Endothelial cell of umbilical vein (primary cell): Measurements from ENCODE around the gene OR2H1. TPM values are rescaled to one million over a fixed set of nuclear protein-coding genes. Genes with fewer than 3 reads are reported as not detected.

ENCODE experiments used
- BruUV-seq: library from RNA; stranded (reverse); fragments of 400-500 nt; replicated peaks from 2 replicates; lab custom pipeline; 2021; lab: Mats Ljungman, UMichigan
- CTCF ChIA-PET: fragments of 300-600, 350-600 bp; sonication (Branson Sonifier 250); formaldehyde crosslinking; loops from one replicate; lab custom pipeline; 2021; ENCODE audit warnings: antibody characterized with exemption, inconsistent platforms; lab: Charles Lee
- POLR2A ChIA-PET: fragments of 300-600, 350-600 bp; sonication (Branson Sonifier 250); formaldehyde crosslinking; loops from one replicate; lab custom pipeline; 2021; ENCODE audit warnings: antibody characterized with exemption, inconsistent platforms; lab: Charles Lee
- DNase-seq: peaks from one replicate; pipeline ENCODE4 v3.0.0-alpha.2; 2011; ENCODE audit warnings: low read depth, low spot score
- FAIRE-seq: peaks from 2 replicates; lab custom pipeline; 2011; peaks lifted over from hg19 to GRCh38; lab: Jason Lieb, UNC
- H2AFZ ChIP-seq: 2 replicates; pipeline ENCODE4 v1.6.0; 2012; ENCODE audit warnings: low read depth, low read length, control low read depth, inconsistent platforms
- H3K27ac ChIP-seq: 2 replicates; pipeline ENCODE4 v1.5.1; 2011; ENCODE audit warnings: low read depth, mild to moderate bottlenecking, control low read depth, low read length, moderate library complexity; ENCODE audit not compliant: insufficient read depth
- H3K27me3 ChIP-seq, 2 experiments: 2 replicates each; pipeline versions ENCODE4 v1.6.0 to v1.6.1; 2011; ENCODE audit warnings: low read length in 2 of 2, mixed read lengths in 1 of 2; ENCODE audit not compliant: control insufficient read depth in 2 of 2, insufficient read depth in 2 of 2
- H3K36me3 ChIP-seq, 2 experiments: 2 replicates in 1 of 2; 3 replicates in 1 of 2; pipeline ENCODE4 v1.5.1; 2011; ENCODE audit warnings: low read length in 2 of 2, mild to moderate bottlenecking in 1 of 2, moderate library complexity in 1 of 2; ENCODE audit not compliant: control insufficient read depth in 2 of 2, insufficient read depth in 2 of 2; ENCODE audit errors: extremely low read depth in 1 of 2
- H3K4me1 ChIP-seq: 3 replicates; pipeline ENCODE4 v1.5.1; 2011; ENCODE audit warnings: mild to moderate bottlenecking, low read length; ENCODE audit not compliant: control insufficient read depth, insufficient read depth; ENCODE audit errors: extremely low read depth
- H3K4me2 ChIP-seq: 2 replicates; pipeline ENCODE4 v1.6.1; 2011; ENCODE audit warnings: low read length, control low read depth, mixed read lengths; ENCODE audit not compliant: insufficient read depth
- H3K4me3 ChIP-seq, 3 experiments: fragments of 200-600 bp in 1 of 3; sonication (generic), shearing (Covaris generic) in 1 of 3; replicated peaks in 1 of 3; 2 replicates each; pipeline ENCODE4 v1.5.1; 2011 to 2016; ENCODE audit warnings: control low read depth in 3 of 3, low read length in 3 of 3, mild to moderate bottlenecking in 2 of 3, inconsistent platforms in 1 of 3, low read depth in 1 of 3, moderate library complexity in 1 of 3; ENCODE audit not compliant: insufficient read depth in 1 of 3
- H3K79me2 ChIP-seq: 2 replicates; pipeline ENCODE4 v1.6.0; 2012; ENCODE audit warnings: low read length, inconsistent platforms; ENCODE audit not compliant: control insufficient read depth, insufficient read depth
- H3K9ac ChIP-seq: replicated peaks from 2 replicates; pipeline ENCODE3; 2011; ENCODE audit warnings: low read length, control low read depth; ENCODE audit not compliant: insufficient read depth; ENCODE audit errors: extremely low read depth
- H3K9me1 ChIP-seq: replicated peaks from 3 replicates; pipeline ENCODE4 v1.6.0; 2011; ENCODE audit warnings: mild to moderate bottlenecking, low read length; ENCODE audit not compliant: control insufficient read depth, insufficient read depth; ENCODE audit errors: extremely low read depth
- H3K9me3 ChIP-seq: replicated peaks from 2 replicates; pipeline ENCODE4 v1.5.1; 2012; ENCODE audit warnings: low read length, inconsistent platforms; ENCODE audit not compliant: control insufficient read depth, insufficient read depth
- H4K20me1 ChIP-seq: replicated peaks from 2 replicates; pipeline ENCODE3; 2011; ENCODE audit warnings: mild to moderate bottlenecking, low read length; ENCODE audit not compliant: control insufficient read depth, insufficient read depth; ENCODE audit errors: extremely low read depth
- EZH2 ChIP-seq: IDR thresholded peaks from 2 replicates; pipeline ENCODE4 v1.6.1; 2012; ENCODE audit warnings: borderline replicate concordance, low read depth, mild to moderate bottlenecking, moderate library complexity, low read length, inconsistent platforms; ENCODE audit not compliant: severe bottlenecking
- FOS ChIP-seq: IDR thresholded peaks from 2 replicates; pipeline ENCODE4 v1.6.1; 2011; ENCODE audit warnings: mild to moderate bottlenecking, low read length, moderate library complexity, borderline replicate concordance; ENCODE audit not compliant: insufficient read depth
- GATA2 ChIP-seq: IDR thresholded peaks from 2 replicates; pipeline ENCODE4 v1.7.0; 2011; ENCODE audit warnings: low read depth, mild to moderate bottlenecking, moderate library complexity, mixed read lengths, low read length; ENCODE audit not compliant: insufficient read length, insufficient read depth
- JUN ChIP-seq: IDR thresholded peaks from 2 replicates; pipeline ENCODE4 v1.6.1; 2011; ENCODE audit warnings: borderline replicate concordance, low read depth; ENCODE audit not compliant: insufficient read length, insufficient read depth
- MAX ChIP-seq: IDR thresholded peaks from 2 replicates; pipeline ENCODE4 v1.6.1; 2011; ENCODE audit not compliant: insufficient read depth, insufficient read length
- MYC ChIP-seq: IDR thresholded peaks from one replicate; pipeline ENCODE4 v1.6.1; 2011; ENCODE audit warnings: mild to moderate bottlenecking, low read depth, low read length
- POLR2A ChIP-seq: IDR thresholded peaks from 2 replicates; pipeline ENCODE4 v1.6.1; 2012; ENCODE audit warnings: low read depth, mild to moderate bottlenecking, control low read depth, low read length
- POLR2AphosphoS5 ChIP-seq: IDR thresholded peaks from 2 replicates; pipeline ENCODE4 v1.6.1; 2012; ENCODE audit warnings: low read depth, mild to moderate bottlenecking, control low read depth, low read length, moderate library complexity; ENCODE audit not compliant: insufficient read depth
- dilution Hi-C: fragments of 300-500 bp; cut with MboI; formaldehyde crosslinking; loops from one replicate; pipeline ENCODE4 v1.15.0; 2019; ENCODE audit warnings: low sequenced_read_pairs; ENCODE audit not compliant: extremely low pct_ligation_motif_present
- intact Hi-C: fragments of 100-400 bp; cut with micrococcal nuclease; formaldehyde crosslinking; loops from one replicate; pipeline ENCODE4 v1.10.0; 2022
- polyA plus RNA-seq, 4 experiments: library from polyadenylated mRNA; depleted of rRNA in 3 of 4; stranded (reverse) in 3 of 4; unstranded in 1 of 4; fragments of >200 nt; gene quantifications; 2 replicates each; pipeline versions ENCODE4 v1.2.1 to v1.2.3, GENCODE V29; 2011 to 2012; ENCODE audit warnings: missing spikeins in 1 of 4
- total RNA-seq: library from RNA; stranded (reverse); gene quantifications from 2 replicates; pipeline ENCODE4 v1.2.3, GENCODE V29; 2021
- TF ChIP-seq, protein P1 (sequence below), 2 donors: IDR thresholded peaks; 1 replicate in 1 of 2; 2 replicates in 1 of 2; pipeline ENCODE4 v1.5.1; 2011; ENCODE audit warnings: low read length in 2 of 2, mild to moderate bottlenecking in 2 of 2, moderate library complexity in 2 of 2, control low read depth in 1 of 2, inconsistent platforms in 1 of 2, low read depth in 1 of 2; ENCODE audit not compliant: insufficient read depth in 1 of 2; ENCODE audit errors: extremely low read depth in 1 of 2

OR2H1 gene
- total and polyA plus RNA-seq, 2 donors (not counting 3 experiments of a cell fraction or from before 2014, with no cell fraction given), result not detected

DNA sequence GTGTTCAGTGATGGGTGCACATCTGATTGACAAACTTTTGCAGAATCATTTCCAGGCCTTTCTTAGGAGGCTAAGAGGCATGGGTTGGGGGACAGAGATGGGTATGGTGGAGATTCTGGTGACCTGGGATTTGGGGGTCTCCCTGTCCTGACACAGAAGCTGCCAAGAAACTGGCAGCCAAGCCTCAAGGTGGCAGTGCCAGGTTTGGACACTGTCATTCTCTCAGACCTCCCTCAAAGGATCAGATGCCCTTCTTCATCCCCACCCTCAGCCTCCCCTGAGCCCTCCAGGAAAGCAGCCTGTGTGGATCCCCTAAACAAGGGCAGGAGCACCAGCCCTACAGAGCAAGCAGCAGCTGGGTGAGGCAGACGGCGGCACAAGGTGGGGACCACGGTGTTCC lies 48.9 kb downstream of the OR2H1 start:
- TF ChIP-seq POLR2AphosphoS5 (no peak), GATA2 (no peak), FOS (no peak), JUN (no peak), MYC (no peak), POLR2A (no peak), EZH2 (no peak), MAX (no peak)
- TF ChIP-seq, protein P1, sequence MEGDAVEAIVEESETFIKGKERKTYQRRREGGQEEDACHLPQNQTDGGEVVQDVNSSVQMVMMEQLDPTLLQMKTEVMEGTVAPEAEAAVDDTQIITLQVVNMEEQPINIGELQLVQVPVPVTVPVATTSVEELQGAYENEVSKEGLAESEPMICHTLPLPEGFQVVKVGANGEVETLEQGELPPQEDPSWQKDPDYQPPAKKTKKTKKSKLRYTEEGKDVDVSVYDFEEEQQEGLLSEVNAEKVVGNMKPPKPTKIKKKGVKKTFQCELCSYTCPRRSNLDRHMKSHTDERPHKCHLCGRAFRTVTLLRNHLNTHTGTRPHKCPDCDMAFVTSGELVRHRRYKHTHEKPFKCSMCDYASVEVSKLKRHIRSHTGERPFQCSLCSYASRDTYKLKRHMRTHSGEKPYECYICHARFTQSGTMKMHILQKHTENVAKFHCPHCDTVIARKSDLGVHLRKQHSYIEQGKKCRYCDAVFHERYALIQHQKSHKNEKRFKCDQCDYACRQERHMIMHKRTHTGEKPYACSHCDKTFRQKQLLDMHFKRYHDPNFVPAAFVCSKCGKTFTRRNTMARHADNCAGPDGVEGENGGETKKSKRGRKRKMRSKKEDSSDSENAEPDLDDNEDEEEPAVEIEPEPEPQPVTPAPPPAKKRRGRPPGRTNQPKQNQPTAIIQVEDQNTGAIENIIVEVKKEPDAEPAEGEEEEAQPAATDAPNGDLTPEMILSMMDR (IDR thresholded peaks at IDR 0.05; ENCODE audit: extremely low read depth in 1 of 2, insufficient read depth in 1 of 2, low read depth in 1 of 2, low read length in 2 of 2), result no peak
- Histone ChIP-seq H3K79me2 (no peaks in the 10 kb centered on the region), H3K4me1 (no peaks in the 10 kb centered on the region), H3K4me3 (no peak overlapping the region), H3K27ac (no peak overlapping the region), H3K9ac (no peak overlapping the region), H3K36me3 (no peaks in the 10 kb centered on the region), H2AFZ (no peak overlapping the region), H4K20me1 (no peaks in the 10 kb centered on the region), H3K9me1 (no peaks in the 10 kb centered on the region), H3K9me3 (no peaks in the 10 kb centered on the region), H3K27me3 (no peaks in the 10 kb centered on the region), H3K4me2 (no peak overlapping the region)
- POLR2A ChIA-PET, result no interaction called here
- dilution Hi-C loops (no loop called here), intact Hi-C loops (no loop called here)
- DNase-seq, result no peak
- no TSS peak for BruUV-seq
- FAIRE-seq, result no peak
- CTCF ChIA-PET, result no interaction called here
